H9 (cell line): ENCODE data around the gene IPPK. TPM values are rescaled to one million over a fixed set of nuclear protein-coding genes. Genes with fewer than 3 reads are reported as not detected.

ENCODE experiments used
- DNase-seq: peaks from one replicate; pipeline ENCODE4 v3.0.0-alpha.2; 2017
- H2AFZ ChIP-seq: one replicate; pipeline ENCODE4 v1.6.1; 2013; ENCODE audit warnings: mild to moderate bottlenecking, low read length, control low read depth, moderate library complexity
- H2AK5ac ChIP-seq: 2 replicates; pipeline ENCODE4 v1.6.1; 2013; ENCODE audit warnings: low read length, control low read depth, mixed read lengths; ENCODE audit not compliant: insufficient read length
- H2BK120ac ChIP-seq: one replicate; pipeline ENCODE4 v1.6.1; 2013; ENCODE audit warnings: low read depth, mild to moderate bottlenecking, low read length, control low read depth, inconsistent platforms; ENCODE audit not compliant: poor library complexity, severe bottlenecking
- H2BK12ac ChIP-seq: 2 replicates; pipeline ENCODE4 v1.6.1; 2013; ENCODE audit warnings: low read length, control low read depth, mixed read lengths, low read depth; ENCODE audit not compliant: insufficient read length
- H2BK15ac ChIP-seq: 2 replicates; pipeline ENCODE4 v1.6.1; 2013; ENCODE audit warnings: low read depth, low read length, control low read depth
- H2BK20ac ChIP-seq: one replicate; pipeline ENCODE4 v1.6.1; 2013; ENCODE audit warnings: low read depth, mild to moderate bottlenecking, low read length, control low read depth, inconsistent platforms; ENCODE audit not compliant: poor library complexity, severe bottlenecking
- H2BK5ac ChIP-seq: 2 replicates; pipeline ENCODE4 v1.6.1; 2013; ENCODE audit warnings: low read length, control low read depth, mixed read lengths; ENCODE audit not compliant: insufficient read length
- H3K14ac ChIP-seq: 2 replicates; pipeline ENCODE4 v1.6.1; 2013; ENCODE audit warnings: low read length, control low read depth; ENCODE audit not compliant: insufficient read depth
- H3K18ac ChIP-seq: 2 replicates; pipeline ENCODE4 v1.6.1; 2013; ENCODE audit warnings: low read depth, mild to moderate bottlenecking, mixed read lengths, low read length, control low read depth; ENCODE audit not compliant: insufficient read length
- H3K23ac ChIP-seq: 2 replicates; pipeline ENCODE4 v1.6.1; 2013; ENCODE audit warnings: low read length, control low read depth, mixed read lengths, low read depth; ENCODE audit not compliant: insufficient read length
- H3K23me2 ChIP-seq: 2 replicates; pipeline ENCODE4 v1.6.1; 2013; ENCODE audit warnings: low read depth, mild to moderate bottlenecking, mixed read lengths, low read length, control low read depth; ENCODE audit not compliant: insufficient read length, poor library complexity, severe bottlenecking
- H3K27ac ChIP-seq: 2 replicates; pipeline ENCODE4 v1.5.1; 2013; ENCODE audit warnings: low read length, control low read depth, mixed read lengths, low read depth; ENCODE audit not compliant: insufficient read length
- H3K27me3 ChIP-seq: 2 replicates; pipeline ENCODE4 v1.6.1; 2013; ENCODE audit warnings: low read length, control low read depth, inconsistent platforms; ENCODE audit not compliant: insufficient read depth
- H3K4ac ChIP-seq: 2 replicates; pipeline ENCODE4 v1.6.1; 2013; ENCODE audit warnings: low read depth, mild to moderate bottlenecking, control low read depth, inconsistent platforms, low read length, moderate library complexity
- H3K4me1 ChIP-seq: 2 replicates; pipeline ENCODE4 v1.6.1; 2013; ENCODE audit warnings: low read length, control low read depth, inconsistent platforms; ENCODE audit not compliant: insufficient read depth
- H3K4me2 ChIP-seq: 2 replicates; pipeline ENCODE4 v1.6.1; 2013; ENCODE audit warnings: low read length, control low read depth, mixed read lengths; ENCODE audit not compliant: insufficient read length, insufficient read depth
- H3K56ac ChIP-seq: 2 replicates; pipeline ENCODE4 v1.6.1; 2013; ENCODE audit warnings: low read depth, mild to moderate bottlenecking, mixed read lengths, low read length, control low read depth; ENCODE audit not compliant: insufficient read length
- H3K79me1 ChIP-seq: 2 replicates; pipeline ENCODE4 v1.6.1; 2013; ENCODE audit warnings: low read depth, mild to moderate bottlenecking, moderate library complexity, low read length, control low read depth, inconsistent platforms; ENCODE audit not compliant: insufficient read depth, poor library complexity, severe bottlenecking
- H3K79me2 ChIP-seq: 2 replicates; pipeline ENCODE4 v1.6.1; 2013; ENCODE audit warnings: low read length, control low read depth, inconsistent platforms; ENCODE audit not compliant: insufficient read depth
- H3K9ac ChIP-seq: 2 replicates; pipeline ENCODE4 v1.6.1; 2013; ENCODE audit warnings: low read length, control low read depth, mixed read lengths; ENCODE audit not compliant: insufficient read length; ENCODE audit errors: extremely low read depth
- H3K9me3 ChIP-seq: one replicate; pipeline ENCODE4 v1.6.1; 2013; ENCODE audit warnings: low read depth, low read length, inconsistent platforms; ENCODE audit not compliant: control insufficient read depth
- H3T11ph ChIP-seq: one replicate; pipeline ENCODE4 v1.6.1; 2013; ENCODE audit warnings: mild to moderate bottlenecking, low read length, control low read depth, inconsistent platforms
- H4K20me1 ChIP-seq: one replicate; pipeline ENCODE4 v1.6.1; 2013; ENCODE audit not compliant: control insufficient read depth, insufficient read length, insufficient read depth
- H4K5ac ChIP-seq: 2 replicates; pipeline ENCODE4 v1.6.1; 2013; ENCODE audit warnings: low read depth, mild to moderate bottlenecking, mixed read lengths, low read length, control low read depth; ENCODE audit not compliant: insufficient read length
- H4K8ac ChIP-seq: replicated peaks from 2 replicates; pipeline ENCODE4 v1.6.1; 2013; ENCODE audit warnings: low read length, control low read depth, mixed read lengths, low read depth; ENCODE audit not compliant: insufficient read length
- H4K91ac ChIP-seq: 2 replicates; pipeline ENCODE4 v1.6.1; 2013; ENCODE audit warnings: low read depth, mild to moderate bottlenecking, moderate library complexity, mixed read lengths, low read length, control low read depth; ENCODE audit not compliant: insufficient read length
- H3K27ac Mint-ChIP-seq, 3 experiments: 2 replicates in 2 of 3; 3 replicates in 1 of 3; pipeline ENCODE4 v1.8.0; 2020 to 2021; ENCODE audit warnings: mixed read lengths in 3 of 3, mild to moderate bottlenecking in 1 of 3, moderate library complexity in 1 of 3
- H3K27me3 Mint-ChIP-seq: 2 replicates; pipeline ENCODE4 v1.8.0; 2021; ENCODE audit warnings: low read depth, mild to moderate bottlenecking, moderate library complexity, mixed read lengths
- H3K36me3 Mint-ChIP-seq, 3 experiments: 2 replicates in 2 of 3; 3 replicates in 1 of 3; pipeline ENCODE4 v1.8.0; 2020 to 2021; ENCODE audit warnings: low read depth in 3 of 3, mixed read lengths in 3 of 3; ENCODE audit not compliant: insufficient read depth in 1 of 3
- H3K4me1 Mint-ChIP-seq, 2 experiments: 2 replicates each; pipeline ENCODE4 v1.8.0; 2020; ENCODE audit warnings: mixed read lengths in 2 of 2
- H3K4me3 Mint-ChIP-seq, 2 experiments: 2 replicates in 1 of 2; 3 replicates in 1 of 2; pipeline ENCODE4 v1.8.0; 2020 to 2021; ENCODE audit warnings: mild to moderate bottlenecking in 2 of 2, mixed read lengths in 2 of 2, moderate library complexity in 1 of 2
- H3K9me3 Mint-ChIP-seq, 2 experiments: 2 replicates in 1 of 2; 3 replicates in 1 of 2; pipeline ENCODE4 v1.8.0; 2020; ENCODE audit warnings: mild to moderate bottlenecking in 2 of 2, mixed read lengths in 2 of 2, moderate library complexity in 1 of 2
- WGBS: extraction: QIAGEN DNeasy Blood & Tissue Kit; methylation state at CpG from one replicate; pipeline ENCODE4 v1.1.7; 2013; ENCODE audit warnings: missing lambda C conversion rate, low lambda C conversion rate, mixed read lengths; ENCODE audit not compliant: insufficient read length; ENCODE audit errors: extremely low coverage; 5-methylcytosine and 5-hydroxymethylcytosine counted together
- total RNA-seq: library from RNA; stranded (reverse); gene quantifications from 2 replicates; pipeline ENCODE4 v1.2.1, GENCODE V29; 2021
- TF ChIP-seq, protein P1 (sequence below): fragments of 200-600 bp; sonication (generic); conservative IDR thresholded peaks from 3 replicates; pipeline ENCODE4 v1.8.0; 2021; ENCODE audit warnings: antibody characterized with exemption, mild to moderate bottlenecking

Gene IPPK
- total RNA-seq, 1 experiment from 2014 or later: 10.7 TPM

DNA sequence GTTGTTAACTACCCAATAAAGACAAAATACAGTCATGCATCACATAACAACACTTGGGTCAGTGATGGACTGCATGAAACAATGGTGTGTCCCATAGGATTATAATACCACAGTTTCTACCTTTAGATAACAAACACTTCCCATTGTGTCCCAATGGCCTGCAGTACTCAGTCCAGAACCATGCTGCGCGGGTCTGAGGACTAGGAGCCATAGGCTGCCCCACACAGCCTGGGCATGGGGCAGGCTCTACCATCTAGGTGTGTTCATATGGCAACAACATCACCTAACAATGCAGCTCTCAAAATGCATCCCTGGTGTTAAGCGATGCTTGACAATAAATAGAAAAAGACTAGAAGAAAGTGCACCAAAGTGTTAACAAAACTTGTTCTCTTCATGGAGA lies 6.8 kb downstream of the IPPK start:
- Histone ChIP-seq H4K8ac (no peak overlapping the region), H3K79me1 (peaks cover 14% of the 10 kb centered on the region), H3K23ac (no peak overlapping the region), H3K4me1 (peaks cover 7% of the 10 kb centered on the region; the same call in 1 of the 2 replicates), H2BK5ac (no peak overlapping the region), H3T11ph (no peak overlapping the region), H2AK5ac (no peak overlapping the region), H3K14ac (no peak overlapping the region), H3K79me2 (peaks cover 8% of the 10 kb centered on the region; the same call in 1 of the 2 replicates), H3K27me3 (no peaks in the 10 kb centered on the region), H4K5ac (no peak overlapping the region), H3K4me2 (no peak overlapping the region), H2AFZ (no peak overlapping the region), H2BK120ac (no peak overlapping the region), H3K4ac (no peak overlapping the region), H4K91ac (no peak overlapping the region), H3K56ac (no peak overlapping the region), H3K23me2 (no peaks in the 10 kb centered on the region), H4K20me1 (no peaks in the 10 kb centered on the region), H3K9me3 (no peaks in the 10 kb centered on the region), H2BK20ac (no peak overlapping the region), H2BK12ac (no peak overlapping the region), H3K9ac (no peak overlapping the region), H3K18ac (no peak overlapping the region), H2BK15ac (no peak overlapping the region), H3K27ac (no peak overlapping the region)
- Mint-ChIP-seq H3K9me3 (no peaks in the 10 kb centered on the region), H3K4me1 (peaks cover 21 to 26% of the 10 kb centered on the region in 2 experiments), H3K27me3 (no peaks in the 10 kb centered on the region), H3K4me3 (no peak overlapping the region), H3K36me3 (peaks cover 0 to 10% (median 0%) of the 10 kb centered on the region in 3 experiments; a peak in 6 of 7 replicates), H3K27ac (no peak overlapping the region)
- TF ChIP-seq, protein P1, sequence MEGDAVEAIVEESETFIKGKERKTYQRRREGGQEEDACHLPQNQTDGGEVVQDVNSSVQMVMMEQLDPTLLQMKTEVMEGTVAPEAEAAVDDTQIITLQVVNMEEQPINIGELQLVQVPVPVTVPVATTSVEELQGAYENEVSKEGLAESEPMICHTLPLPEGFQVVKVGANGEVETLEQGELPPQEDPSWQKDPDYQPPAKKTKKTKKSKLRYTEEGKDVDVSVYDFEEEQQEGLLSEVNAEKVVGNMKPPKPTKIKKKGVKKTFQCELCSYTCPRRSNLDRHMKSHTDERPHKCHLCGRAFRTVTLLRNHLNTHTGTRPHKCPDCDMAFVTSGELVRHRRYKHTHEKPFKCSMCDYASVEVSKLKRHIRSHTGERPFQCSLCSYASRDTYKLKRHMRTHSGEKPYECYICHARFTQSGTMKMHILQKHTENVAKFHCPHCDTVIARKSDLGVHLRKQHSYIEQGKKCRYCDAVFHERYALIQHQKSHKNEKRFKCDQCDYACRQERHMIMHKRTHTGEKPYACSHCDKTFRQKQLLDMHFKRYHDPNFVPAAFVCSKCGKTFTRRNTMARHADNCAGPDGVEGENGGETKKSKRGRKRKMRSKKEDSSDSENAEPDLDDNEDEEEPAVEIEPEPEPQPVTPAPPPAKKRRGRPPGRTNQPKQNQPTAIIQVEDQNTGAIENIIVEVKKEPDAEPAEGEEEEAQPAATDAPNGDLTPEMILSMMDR: no peak
- no CpG with 5 or more reads among the region's 3 CpGs for WGBS
- DNase-seq: no peak
